K562 (cell line): Measurements from ENCODE around the gene PPP3R2. TPM values are rescaled to one million over a fixed set of nuclear protein-coding genes. Genes with fewer than 3 reads are reported as not detected.

ENCODE experiments used
- ARID4B ChIP-seq: sonication (generic); formaldehyde crosslinking; IDR thresholded peaks from 2 replicates; pipeline ENCODE4 v1.8.0; 2022; ENCODE audit warnings: mild to moderate bottlenecking, missing genetic modification reagents
- EGR1 ChIP-seq: fragments of 450-650 bp; conservative IDR thresholded peaks from 2 replicates; pipeline ENCODE4 v1.6.1; 2017; ENCODE audit warnings: mild to moderate bottlenecking
- MAZ ChIP-seq, 2 experiments: fragments of 450-650 bp in 1 of 2; sonication (generic) in 1 of 2; formaldehyde crosslinking; IDR thresholded peaks in 1 of 2; conservative IDR thresholded peaks in 1 of 2; 2 replicates each; pipeline versions ENCODE4 v1.4.0 to v1.5.0; 2020; ENCODE audit warnings: mild to moderate bottlenecking in 1 of 2, missing genetic modification reagents in 1 of 2
- MTF1 ChIP-seq: fragments of 250-450 bp; sonication (Bioruptor Pico); IDR thresholded peaks from 2 replicates; pipeline ENCODE4 v1.9.0; 2021; ENCODE audit warnings: moderate library complexity, mild to moderate bottlenecking, inconsistent platforms, borderline replicate concordance
- RB1 ChIP-seq: fragments of 450-650 bp; IDR thresholded peaks from 2 replicates; pipeline ENCODE4 v1.6.1; 2017; ENCODE audit warnings: low read depth, mild to moderate bottlenecking
- ZNF707 ChIP-seq: fragments of 250-450 bp; sonication (Bioruptor Pico); conservative IDR thresholded peaks from 2 replicates; pipeline ENCODE4 v1.8.0; 2022; ENCODE audit warnings: inconsistent platforms, mild to moderate bottlenecking, moderate library complexity
- ZNF766 ChIP-seq: fragments of 200-800 bp; sonication (Bioruptor generic); conservative IDR thresholded peaks from 2 replicates; pipeline ENCODE4 v1.6.1; 2016; ENCODE audit warnings: missing genetic modification characterization, missing compliant biosample characterization
- ZNF780A ChIP-seq: fragments of 250-450 bp; sonication (Bioruptor Pico); IDR thresholded peaks from 2 replicates; pipeline ENCODE4 v1.5.0; 2021; ENCODE audit warnings: mild to moderate bottlenecking
- polyA plus RNA-seq, 8 experiments: library from polyadenylated mRNA; depleted of rRNA in 4 of 8; stranded (reverse) in 5 of 8; unstranded in 3 of 8; fragments of >200 nt; fragmentation: Nextera tagmentation in 2 of 8; fragmentation: Illumina TruSeq in 1 of 8; extraction: Ambion mirVana in 2 of 8; extraction: Trizol in 1 of 8; gene quantifications; 2 replicates each; pipeline versions ENCODE4 v1.2.1 to v1.2.3, GENCODE V29; 2011 to 2014; ENCODE audit warnings: inconsistent platforms in 1 of 8, missing spikeins in 1 of 8
- total RNA-seq, 7 experiments: library from RNA; depleted of rRNA in 6 of 7; stranded (reverse); fragments of >200 nt in 6 of 7; fragmentation: Illumina TruSeq in 2 of 7; extraction: Trizol in 2 of 7; gene quantifications; 2 replicates each; pipeline versions ENCODE4 v1.2.1 to v1.2.3, GENCODE V29; 2011 to 2021; ENCODE audit warnings: low replicate concordance in 1 of 7
- TF ChIP-seq, protein P1 (sequence below): fragments of 450-650 bp; IDR thresholded peaks from 2 replicates; pipeline ENCODE4 v1.6.1; 2016; ENCODE audit warnings: missing biosample characterization, missing genetic modification characterization
- TF ChIP-seq, protein P2 (sequence below): fragments of 450-650 bp; IDR thresholded peaks from 2 replicates; pipeline ENCODE4 v1.6.1; 2016; ENCODE audit warnings: mild to moderate bottlenecking

The PPP3R2 gene
- total and polyA plus RNA-seq, 9 of the 15 experiments (the other 6 are each of a cell fraction or from before 2014, with no cell fraction given), result not detected

GRCh38 chr9:101578378-101578777, 16.4 kb downstream of the PPP3R2 start (continued):
- TF ChIP-seq, protein P1, sequence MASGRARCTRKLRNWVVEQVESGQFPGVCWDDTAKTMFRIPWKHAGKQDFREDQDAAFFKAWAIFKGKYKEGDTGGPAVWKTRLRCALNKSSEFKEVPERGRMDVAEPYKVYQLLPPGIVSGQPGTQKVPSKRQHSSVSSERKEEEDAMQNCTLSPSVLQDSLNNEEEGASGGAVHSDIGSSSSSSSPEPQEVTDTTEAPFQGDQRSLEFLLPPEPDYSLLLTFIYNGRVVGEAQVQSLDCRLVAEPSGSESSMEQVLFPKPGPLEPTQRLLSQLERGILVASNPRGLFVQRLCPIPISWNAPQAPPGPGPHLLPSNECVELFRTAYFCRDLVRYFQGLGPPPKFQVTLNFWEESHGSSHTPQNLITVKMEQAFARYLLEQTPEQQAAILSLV, result no peak
- TF ChIP-seq MTF1 (CRISPR knock-in tag), result no peak
- no peak for TF ChIP-seq RB1
- no peak for TF ChIP-seq ZNF766 (CRISPR knock-in tag)
- TF ChIP-seq MAZ (CRISPR knock-in tag; conservative IDR thresholded peaks at IDR 0.05 in 1 of 2, IDR thresholded peaks at IDR 0.05 in 1 of 2), result no peak
- TF ChIP-seq ZNF780A (CRISPR knock-in tag), result no peak
- no peak for TF ChIP-seq EGR1
- TF ChIP-seq ZNF707 (CRISPR knock-in tag), result no peak
- TF ChIP-seq, protein P2, sequence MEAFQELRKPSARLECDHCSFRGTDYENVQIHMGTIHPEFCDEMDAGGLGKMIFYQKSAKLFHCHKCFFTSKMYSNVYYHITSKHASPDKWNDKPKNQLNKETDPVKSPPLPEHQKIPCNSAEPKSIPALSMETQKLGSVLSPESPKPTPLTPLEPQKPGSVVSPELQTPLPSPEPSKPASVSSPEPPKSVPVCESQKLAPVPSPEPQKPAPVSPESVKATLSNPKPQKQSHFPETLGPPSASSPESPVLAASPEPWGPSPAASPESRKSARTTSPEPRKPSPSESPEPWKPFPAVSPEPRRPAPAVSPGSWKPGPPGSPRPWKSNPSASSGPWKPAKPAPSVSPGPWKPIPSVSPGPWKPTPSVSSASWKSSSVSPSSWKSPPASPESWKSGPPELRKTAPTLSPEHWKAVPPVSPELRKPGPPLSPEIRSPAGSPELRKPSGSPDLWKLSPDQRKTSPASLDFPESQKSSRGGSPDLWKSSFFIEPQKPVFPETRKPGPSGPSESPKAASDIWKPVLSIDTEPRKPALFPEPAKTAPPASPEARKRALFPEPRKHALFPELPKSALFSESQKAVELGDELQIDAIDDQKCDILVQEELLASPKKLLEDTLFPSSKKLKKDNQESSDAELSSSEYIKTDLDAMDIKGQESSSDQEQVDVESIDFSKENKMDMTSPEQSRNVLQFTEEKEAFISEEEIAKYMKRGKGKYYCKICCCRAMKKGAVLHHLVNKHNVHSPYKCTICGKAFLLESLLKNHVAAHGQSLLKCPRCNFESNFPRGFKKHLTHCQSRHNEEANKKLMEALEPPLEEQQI, result no peak
- TF ChIP-seq ARID4B, result no peak
